ENCODE results near the gene SF3A1.

SF3A1 gene

DNA sequence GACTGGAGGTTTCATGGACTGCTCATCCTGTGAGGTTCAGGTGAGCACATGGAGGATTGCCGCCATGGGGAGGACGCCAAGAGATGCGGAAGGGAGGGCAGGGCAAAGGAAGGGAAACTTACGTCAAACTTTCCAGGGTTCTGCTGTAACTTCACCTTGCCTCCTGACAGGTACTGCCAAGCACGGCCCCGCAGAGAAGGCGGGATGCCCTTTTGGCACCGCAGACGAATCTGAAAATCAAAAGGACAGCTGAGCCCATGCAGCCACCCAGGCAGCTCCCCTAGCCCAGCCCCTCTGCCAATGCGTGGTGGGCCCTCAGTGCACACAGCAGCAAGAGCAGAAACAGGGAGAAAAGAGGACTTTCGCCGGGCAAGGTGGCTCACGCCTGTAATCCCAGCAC lies 57.4 kb downstream of the SF3A1 start:
- no peak for DNase-seq

GRCh38 chr22:30297991-30298701 lies 58.5 kb downstream of the SF3A1 start:
- no peak for DNase-seq

DNA sequence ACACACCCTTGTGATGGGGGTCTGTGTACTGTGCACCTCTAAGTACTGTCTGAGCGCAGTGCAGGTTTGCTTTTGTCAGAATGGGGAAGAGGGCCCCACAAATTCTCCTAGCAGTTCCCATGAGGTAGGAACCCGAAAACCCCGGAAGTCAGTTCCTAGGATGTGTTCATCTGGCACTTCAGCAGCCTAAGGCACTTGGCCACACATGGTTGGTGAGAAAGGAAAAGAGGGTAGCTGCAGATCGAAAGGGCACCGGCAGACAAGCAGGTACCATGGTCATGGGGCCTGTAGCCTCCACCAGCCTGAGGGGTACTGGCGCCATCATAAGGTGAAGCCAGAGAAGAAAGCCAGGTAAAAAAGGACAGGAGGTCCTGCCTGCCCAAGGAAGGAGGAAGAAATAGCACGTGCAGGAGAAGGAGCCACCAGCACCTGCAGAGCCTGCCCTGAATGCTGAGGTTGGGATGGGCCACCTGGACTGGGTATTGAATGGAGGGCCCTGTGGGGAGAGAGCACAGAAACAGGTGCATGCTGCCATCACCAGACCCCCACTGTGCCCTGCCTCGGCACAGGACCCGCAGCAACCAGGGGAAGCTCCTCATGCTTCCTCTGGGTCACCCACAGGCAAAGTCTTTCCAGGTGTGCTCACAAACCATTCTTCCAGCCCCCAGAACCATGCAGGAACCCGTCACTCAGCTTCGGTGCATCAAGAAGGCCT lies 59.3 kb downstream of the SF3A1 start:
- DNase-seq, result no peak

- DNase-seq, result no peak
These were observed 59.9 kb downstream of the SF3A1 start for GRCh38 chr22:30296833-30297232.

DNA sequence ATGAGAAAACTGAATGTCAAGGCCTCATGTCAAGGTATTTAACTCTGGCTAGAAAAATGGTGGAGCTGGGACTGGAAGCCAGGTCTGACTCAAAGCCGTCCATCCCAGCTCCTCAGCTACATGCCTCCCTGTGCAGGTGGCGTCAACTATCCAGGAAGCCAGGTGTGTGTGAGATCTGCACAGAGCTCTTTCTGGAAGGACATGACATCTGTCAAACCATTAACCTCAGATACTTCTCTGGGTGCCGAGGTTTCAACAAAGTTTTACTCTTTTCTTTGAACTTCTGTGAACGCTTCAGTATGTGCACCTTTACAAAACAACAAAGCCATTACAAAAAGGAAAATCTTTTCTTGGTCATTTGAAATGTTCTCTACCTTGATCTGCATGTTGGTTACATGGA lies 60.4 kb downstream of the SF3A1 start:
- no peak for DNase-seq

DNA sequence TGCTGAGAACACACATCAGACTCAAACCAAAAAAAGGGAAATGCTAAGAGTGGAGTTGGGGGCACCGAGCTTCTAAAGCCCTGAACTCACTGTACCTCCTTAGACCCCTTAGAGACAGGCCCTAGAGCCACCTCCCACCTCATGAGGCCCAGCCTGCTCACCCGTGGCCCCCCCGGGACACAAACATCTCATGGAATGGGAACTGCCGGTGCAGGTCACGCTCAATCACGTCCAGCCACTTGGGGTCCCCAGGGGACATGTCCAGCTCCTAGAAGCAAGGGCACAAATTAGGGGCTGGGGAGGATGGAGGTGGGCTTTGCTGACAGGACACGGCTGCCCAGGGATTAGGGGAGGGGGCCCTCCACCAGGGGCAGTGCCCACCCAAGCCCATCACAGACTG lies 61.1 kb downstream of the SF3A1 start:
- no peak for DNase-seq

- DNase-seq, result no peak
These were observed 61.9 kb downstream of the SF3A1 start for GRCh38 chr22:30294830-30295229.

GRCh38 chr22:30294066-30294465 lies 62.6 kb downstream of the SF3A1 start:
- DNase-seq, result no peak

GRCh38 chr22:30293026-30293425 lies 63.7 kb downstream of the SF3A1 start:
- no peak for DNase-seq

GRCh38 chr22:30292069-30292970 lies 64.4 kb downstream of the SF3A1 start:
- DNase-seq, result no peak

- no peak for DNase-seq
These were observed 65.4 kb downstream of the SF3A1 start for GRCh38 chr22:30291058-30291892.

DNA sequence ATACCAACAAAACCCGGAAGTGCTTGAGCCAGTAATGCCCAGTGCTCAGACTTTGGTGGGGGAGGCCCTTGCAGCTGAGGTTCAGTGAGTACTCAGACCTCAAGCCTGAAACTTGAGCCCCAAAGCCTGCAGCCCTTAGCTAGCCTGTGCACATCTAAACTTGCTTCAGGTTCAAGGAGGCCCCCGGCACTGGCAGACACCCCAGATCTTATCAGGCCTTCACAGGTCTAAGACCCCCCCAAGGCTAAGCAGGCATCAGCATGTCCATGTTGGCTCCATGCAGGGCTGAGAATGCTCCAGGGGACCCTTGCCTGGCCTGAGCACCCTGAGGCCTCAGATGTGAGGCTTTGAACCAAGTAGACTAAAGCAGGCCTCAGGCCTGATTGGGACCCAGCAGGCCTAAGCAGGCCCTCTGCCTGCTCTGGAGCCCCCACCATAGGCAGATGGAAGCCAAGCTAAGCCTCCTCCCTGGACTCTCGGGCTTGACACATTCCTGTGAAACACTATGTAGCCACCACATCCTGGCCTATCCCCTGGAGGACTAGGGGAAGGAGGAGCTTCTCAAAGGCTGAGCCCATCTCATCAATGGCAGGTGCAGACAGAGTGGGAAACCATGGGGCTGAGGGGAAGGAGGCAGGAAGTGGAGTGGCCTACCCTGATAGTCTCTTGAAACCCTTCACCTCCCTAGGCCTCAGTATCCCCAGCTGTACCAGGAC lies 66.2 kb downstream of the SF3A1 start:
- DNase-seq, result no peak

DNA sequence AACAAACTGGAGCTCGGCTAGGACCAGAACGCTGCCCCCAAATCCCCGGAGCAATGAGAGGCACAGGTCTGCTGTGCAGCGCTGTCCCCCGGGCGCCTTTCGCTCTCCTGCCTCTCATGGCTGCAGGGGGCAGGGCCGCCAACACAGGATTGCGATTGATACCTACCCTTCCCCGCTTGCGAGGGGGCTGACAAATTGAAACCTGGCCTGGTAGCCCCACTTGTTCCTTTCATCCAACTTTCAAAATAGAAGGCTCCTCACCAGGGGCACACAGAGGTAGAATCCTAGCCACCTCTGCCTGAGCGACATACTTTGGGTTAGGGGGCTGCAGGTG lies 66.7 kb downstream of the SF3A1 start:
- no peak for DNase-seq

GRCh38 chr22:30289141-30289979 lies 67.3 kb downstream of the SF3A1 start, which contains the start of gene CASTOR1:
Gene CASTOR1 (minus strand): TSS chr22:30289505. CDS start chr22:30289497, 8 bp downstream.
- DNase-seq, result peak; percentile 67

DNA sequence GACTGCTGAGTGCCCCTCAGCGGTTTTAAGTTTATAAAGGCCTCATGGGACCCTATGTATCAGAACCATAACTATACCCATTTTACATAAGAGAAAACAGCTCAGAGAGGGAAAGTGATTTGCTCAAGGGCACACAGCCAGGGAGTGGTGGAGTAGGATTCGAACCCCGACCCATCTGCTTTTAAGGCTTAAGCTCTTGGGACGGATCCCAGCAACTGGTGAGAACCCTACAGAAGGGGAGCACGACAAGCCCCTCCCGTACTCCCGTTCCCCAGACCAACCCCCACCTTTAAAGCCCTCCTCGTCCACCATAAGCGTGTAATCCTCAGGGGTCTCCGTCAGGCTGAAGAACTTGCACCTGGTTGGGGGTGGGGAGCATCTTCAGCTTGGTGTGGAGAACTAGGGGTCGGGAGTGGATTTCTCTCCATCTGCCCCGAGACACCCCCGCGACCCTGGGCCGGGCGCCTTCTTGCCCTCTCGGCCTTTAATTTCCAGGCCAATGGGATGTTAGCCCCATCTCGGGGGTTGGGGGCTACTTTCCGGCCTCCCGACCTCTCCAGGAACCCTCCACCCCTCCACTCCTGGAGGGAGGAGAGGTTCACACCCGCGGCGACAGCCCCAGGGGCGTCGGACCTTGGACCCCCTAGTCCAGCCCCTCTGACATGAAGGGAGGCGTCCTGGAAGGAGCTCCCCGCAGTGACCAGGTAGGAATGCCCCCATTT lies 68.1 kb downstream of the SF3A1 start:
- no peak for DNase-seq

DNA sequence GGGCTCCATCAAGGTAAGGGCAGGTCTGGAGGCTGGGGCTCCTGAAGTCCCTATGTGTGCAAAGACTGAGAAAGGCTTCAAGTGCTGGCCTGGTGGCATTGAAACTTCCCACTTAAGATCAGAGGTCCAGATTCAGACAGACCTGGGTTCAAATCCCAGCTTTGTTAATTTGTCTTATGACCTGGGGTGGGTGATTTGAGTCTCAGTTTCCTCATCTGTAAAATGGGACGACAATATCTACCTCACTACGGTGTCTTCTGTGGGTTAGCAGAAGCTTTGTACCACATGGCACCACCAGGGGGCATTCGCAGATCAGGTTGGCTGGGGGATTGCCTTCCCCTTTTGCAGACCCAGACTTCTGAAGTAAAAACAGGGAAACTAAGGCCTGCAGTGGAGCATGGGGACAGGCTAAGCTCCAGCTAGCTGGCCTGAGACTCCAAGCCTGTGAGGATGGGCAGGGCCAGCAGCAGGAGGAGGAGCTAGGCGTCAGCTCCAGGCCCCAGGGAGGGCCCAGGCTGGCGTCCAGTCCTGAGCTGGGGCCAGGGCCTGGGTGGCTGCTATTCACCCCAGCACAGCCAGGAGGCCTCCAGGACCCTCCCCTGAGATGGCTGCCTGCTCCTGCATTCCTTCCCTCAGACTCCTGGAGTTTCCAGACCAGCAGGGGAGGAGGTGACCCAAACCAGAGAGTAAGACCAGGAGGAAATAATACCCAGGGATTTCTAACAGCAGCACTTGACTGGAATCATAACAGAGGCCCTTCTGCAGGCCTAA lies 68.9 kb downstream of the SF3A1 start:
- DNase-seq, result no peak

DNA sequence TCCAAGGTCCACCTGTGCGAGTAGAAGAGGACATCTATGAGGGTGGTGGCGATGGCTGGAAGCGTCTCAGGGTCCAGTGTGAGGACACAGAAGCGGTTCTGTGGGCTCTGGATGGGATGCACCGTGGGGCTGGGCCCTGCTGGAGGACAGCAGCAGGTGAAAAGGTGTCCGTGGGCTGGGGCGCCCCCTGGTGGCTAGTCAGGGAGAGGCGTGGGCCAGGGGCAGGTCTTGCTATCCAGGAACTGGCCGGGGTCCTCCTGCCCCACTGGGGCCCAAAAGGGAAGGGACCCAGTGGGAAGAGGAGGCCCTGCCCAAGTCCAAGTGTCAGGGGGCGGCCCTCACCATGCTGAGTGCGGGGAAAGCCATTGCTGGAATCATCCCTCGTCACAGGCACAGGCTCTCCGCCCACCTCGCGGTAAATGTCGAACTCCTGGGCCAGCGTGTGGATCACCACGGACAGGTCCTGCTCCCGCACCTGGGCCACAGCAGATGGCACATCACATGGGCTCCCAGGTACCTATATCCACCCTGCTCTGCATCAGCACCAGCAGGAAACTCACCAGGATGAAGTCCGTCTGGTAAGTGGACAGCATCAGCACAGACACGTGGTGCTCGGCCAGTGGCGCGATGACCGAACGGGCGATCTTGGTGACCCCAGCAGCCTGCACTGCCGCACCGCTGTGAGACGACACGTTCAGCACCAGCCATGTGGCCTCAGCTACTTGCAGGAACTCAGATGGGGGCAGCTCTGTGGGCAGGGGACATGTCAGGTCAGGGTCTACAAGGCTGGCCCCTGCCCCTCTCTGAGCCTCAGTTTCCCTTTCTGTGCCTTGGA lies 69.7 kb downstream of the SF3A1 start:
- DNase-seq, result no peak

DNA sequence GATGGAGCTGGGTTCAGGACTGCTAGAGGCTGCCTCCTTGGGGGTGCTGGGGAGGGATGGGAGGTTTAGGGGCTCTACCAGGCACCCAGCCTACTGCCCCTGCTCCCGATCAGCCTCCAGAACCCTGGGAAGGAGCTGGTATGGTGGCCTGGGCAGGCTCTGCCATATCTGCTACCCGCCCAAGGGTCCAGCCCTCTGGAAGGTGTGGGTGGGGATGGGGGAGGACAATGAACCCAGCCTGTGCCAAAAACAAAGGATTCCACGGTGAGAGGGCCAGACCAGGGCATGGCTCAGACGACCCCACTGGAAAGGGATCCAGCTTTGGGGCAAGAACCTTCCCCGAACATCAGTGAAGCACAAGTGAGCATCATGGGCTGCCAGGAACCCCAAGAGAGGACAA lies 70.4 kb downstream of the SF3A1 start:
- no peak for DNase-seq

DNA sequence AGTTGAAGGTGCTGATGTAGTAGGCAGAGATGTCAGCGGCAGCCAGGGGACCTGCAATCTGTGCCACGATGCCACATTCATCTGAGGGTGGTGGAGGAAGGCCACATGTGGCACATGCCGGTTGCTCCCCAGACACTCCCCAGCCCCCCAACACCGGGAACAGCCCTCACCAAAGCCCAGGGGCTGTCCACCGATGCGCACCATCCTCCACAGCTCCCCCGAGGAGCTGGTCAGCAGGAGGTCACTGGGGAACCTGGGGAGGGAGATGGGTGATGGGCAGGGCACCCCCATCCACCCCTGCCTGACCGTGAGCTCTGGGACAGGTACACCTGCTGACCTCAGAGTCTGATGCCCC lies 70.9 kb downstream of the SF3A1 start:
- DNase-seq, result no peak
